Erythroblast (primary cell): Measurements from ENCODE around the gene GTPBP6.
"Not testable (repeated sequence)": the region's sequence is repeated elsewhere in the genome, so short reads cannot be mapped to it uniquely, and the experiment has no call there.

Source experiments
- DNase-seq, 2 experiments: peaks; one replicate each; lab custom pipeline; 2025; lab: John Stamatoyannopoulos, UW
- GATA1 ChIP-seq: IDR thresholded peaks from 2 replicates; pipeline ENCODE4 v1.6.1; 2011; ENCODE audit warnings: low read depth, mild to moderate bottlenecking, control low read depth, low read length, moderate library complexity
- POLR2A ChIP-seq: IDR thresholded peaks from 2 replicates; pipeline ENCODE4 v1.6.1; 2011; ENCODE audit warnings: mild to moderate bottlenecking, low read length

GTPBP6 gene

GRCh38 chrX:357035-357692 lies 38.6 kb upstream of the GTPBP6 start:
- no peak for DNase-seq
- TF ChIP-seq POLR2A (no peak), GATA1 (no peak)

- DNase-seq, result no peak
- TF ChIP-seq POLR2A, result no peak
- TF ChIP-seq GATA1, result no peak
Observed at GRCh38 chrX:356385-357034, 37.9 kb upstream of the GTPBP6 start.

DNA sequence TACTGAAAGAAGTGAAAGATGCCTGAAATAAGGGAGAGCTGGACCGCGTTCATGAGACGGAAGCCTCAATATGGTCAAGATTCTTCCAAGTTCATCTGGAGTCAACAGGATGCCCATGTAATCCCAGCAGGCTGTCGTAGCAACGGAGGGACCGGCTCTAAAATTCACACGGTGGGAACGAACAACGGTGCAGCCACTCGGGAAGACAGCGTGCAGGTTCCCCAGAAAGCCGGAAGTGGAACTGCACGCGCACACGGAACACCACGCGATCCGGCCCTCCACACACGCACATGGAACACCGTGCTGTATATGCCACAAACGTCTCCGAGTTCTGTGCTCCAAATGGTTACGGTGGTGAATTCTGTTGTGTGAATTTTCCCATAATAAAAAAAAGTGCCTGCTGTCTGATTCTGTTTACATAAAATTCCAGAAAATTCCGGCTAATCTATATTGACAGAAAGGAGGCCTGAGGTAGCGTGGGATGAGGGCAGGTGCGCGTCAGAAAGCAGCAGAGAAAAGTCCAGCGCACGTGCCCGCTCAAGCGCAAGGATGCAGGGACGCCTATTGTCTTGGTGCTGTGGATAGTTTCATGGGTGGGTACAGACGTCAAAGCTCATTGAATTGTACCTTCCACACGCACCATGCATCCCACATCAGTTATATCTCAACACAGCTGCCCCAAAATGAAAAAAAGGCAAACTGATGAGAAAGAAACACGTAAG lies 36.9 kb upstream of the GTPBP6 start:
- no peak for DNase-seq
- TF ChIP-seq POLR2A (no peak), GATA1 (no peak)

- TF ChIP-seq GATA1 (no peak), POLR2A (no peak)
Observed at GRCh38 chrX:353566-354535, 35.3 kb upstream of the GTPBP6 start.

DNA sequence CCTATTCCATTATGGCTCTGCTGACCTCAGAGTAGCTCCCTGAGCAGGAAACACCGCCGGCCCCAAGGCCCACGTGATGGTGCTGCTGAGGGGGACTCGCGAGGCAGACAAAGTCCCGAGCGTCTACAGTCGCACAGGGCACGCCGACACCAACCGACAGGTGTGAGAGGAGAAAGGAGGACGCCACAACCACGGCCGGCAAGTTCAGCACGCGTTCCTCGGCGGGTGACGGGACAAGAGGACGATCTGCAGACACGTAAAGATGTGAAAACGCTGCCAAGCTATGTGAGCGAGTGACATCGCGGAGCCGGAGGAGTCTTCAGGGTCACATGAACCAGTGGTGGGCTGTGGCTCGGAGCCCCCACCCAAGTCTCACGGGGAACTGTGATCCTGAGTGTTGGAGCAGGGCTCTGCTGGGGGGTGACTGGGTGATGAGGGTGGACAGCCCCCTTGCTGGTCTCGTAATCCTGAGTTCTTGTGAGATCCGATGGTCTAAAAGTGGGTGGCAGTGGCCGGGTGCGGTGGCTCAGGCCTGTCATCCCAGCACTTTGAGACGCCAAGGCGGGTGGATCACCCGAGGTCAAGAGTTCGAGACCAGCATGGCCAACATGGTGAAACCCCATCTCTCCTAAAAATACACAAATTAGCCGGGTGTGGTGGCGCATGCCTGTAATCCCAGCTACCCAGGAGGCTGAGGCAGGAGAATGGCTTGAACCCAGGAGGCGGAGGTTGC lies 34.2 kb upstream of the GTPBP6 start:
- DNase-seq, result no peak
- TF ChIP-seq GATA1 (no peak), POLR2A (no peak)

More at GRCh38 chrX:353566-354535, 35.3 kb upstream of the GTPBP6 start:
- no peak for DNase-seq

DNA sequence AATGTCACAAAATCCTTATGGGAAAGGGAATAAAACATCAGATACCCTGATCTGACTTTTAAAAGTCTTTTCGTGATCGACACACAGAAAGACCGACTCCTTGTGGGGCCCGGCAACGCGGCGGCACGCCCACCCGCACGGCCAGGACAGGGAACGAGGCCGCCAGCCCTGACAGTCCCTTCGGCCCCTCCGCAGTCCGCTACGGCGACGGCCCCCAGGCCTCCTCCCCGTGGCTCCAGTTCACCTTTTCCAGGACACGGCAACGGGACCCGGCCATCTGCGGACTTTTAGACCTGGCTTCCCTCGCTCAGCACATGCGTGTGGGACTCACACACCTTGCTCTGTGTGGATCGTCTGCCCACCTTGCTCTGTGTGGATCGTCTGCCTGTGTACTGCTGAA lies 33.6 kb upstream of the GTPBP6 start:
- no peak for TF ChIP-seq POLR2A
- no peak for TF ChIP-seq GATA1
- no peak for DNase-seq

- no peak for DNase-seq
- no peak for TF ChIP-seq GATA1
- TF ChIP-seq POLR2A, result no peak
Observed at GRCh38 chrX:351736-352135, 33.1 kb upstream of the GTPBP6 start.

DNA sequence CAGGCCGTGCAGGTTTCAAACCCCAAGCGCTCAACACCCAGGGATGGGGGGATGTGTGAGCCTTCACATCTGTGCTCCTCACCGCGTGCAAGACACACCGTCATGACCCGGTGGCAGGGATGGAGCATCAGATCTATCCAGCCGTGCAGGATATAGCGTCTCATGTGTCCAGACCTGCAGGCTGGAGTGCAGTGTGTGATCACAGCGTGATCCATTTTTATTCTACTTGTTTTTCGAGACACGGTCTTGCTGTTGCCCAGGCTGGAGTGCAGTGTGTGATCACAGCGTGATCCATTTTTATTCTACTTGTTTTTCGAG lies 32.7 kb upstream of the GTPBP6 start:
- DNase-seq, result not testable (repeated sequence)

DNA sequence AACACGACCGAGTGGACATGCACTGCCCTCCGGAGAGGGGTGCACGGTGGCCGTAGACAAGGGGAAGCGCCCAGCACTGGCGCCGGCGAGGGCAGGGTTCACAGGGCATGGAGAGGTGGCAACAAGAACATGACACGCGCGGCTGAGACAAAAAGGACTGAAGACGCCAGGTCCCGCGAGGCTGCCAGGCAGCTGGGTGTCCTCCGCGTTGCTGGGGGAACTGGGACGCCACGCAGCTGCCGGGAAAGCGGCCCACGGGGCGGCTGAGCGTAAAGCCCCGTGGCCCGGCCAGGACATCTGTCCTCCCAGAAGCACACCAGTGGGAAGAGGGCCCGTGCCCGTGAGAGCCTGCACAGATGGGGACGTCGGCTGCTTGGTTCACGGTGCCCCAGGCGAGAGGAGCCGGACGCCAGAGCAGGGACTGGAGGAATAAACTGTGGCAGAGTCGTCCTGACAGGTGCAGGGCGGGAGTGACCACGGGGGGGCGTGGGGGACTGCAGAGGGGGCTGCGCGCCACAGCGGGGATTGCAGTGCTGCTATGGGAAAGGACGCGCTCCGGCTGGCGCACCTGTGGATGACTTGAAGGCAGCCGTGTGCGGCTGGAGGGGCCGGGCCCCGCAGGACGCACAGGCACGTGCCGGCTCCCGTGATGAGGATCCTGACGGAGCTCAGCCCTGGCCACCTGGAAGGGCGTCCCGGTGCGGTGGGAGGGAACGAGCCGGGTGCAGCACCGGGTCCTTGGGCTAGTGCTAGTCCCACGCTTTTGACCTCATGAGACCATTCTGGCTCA lies 32.1 kb upstream of the GTPBP6 start:
- no peak for TF ChIP-seq GATA1
- no peak for TF ChIP-seq POLR2A
- DNase-seq, result no peak

- DNase-seq, result no peak
- TF ChIP-seq POLR2A, result no peak
- TF ChIP-seq GATA1, result no peak
Observed at GRCh38 chrX:350148-350533, 31.5 kb upstream of the GTPBP6 start.

- no peak for DNase-seq
- TF ChIP-seq GATA1, result no peak
- no peak for TF ChIP-seq POLR2A
Observed at GRCh38 chrX:349702-350101, 31.1 kb upstream of the GTPBP6 start.

DNA sequence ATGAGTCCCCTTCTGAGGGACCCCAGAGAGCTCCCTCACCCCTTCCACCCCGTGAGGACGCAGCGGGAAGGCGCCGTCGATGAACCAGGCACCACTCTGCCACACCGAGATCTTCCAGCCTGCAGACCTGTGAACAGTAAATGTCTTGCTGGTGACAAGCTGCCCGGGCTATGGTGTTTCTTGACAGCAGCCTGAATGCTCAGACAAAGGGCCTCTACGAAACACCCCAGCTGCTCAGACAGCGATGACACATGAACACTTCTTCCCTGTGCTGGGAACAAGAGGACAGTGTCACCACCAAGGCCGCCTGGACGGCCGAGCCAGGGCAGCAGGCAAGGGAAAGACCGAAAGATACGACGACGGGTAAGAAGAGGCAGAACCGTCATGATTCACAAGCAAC lies 30.6 kb upstream of the GTPBP6 start:
- DNase-seq, result no peak
- TF ChIP-seq POLR2A (no peak), GATA1 (no peak)
